Coronary artery (tissue), 2 donors: ENCODE measurements around the gene USP17L19.
"Not testable (repeated sequence)": the region's sequence is repeated elsewhere in the genome, so short reads cannot be mapped to it uniquely, and the experiment has no call there.

Experiments used
- DNase-seq: peaks from one replicate; pipeline ENCODE4 v3.0.0-alpha.2; 2017; ENCODE audit warnings: low spot score
- H3K27ac ChIP-seq, 2 donors: fragments of 200-600 bp; sonication (generic); one replicate each; pipeline ENCODE4 v1.5.1; 2016 to 2019
- H3K4me3 ChIP-seq: fragments of 200-600 bp; sonication (generic); 2 replicates; pipeline ENCODE4 v1.5.1; 2016; ENCODE audit warnings: mild to moderate bottlenecking, moderate library complexity

Gene USP17L19

GRCh38 chr4:9253078-9253477 is at the start of gene USP17L19:
USP17L19 (plus strand) TSS chr4:9253378; CDS start chr4:9253378, 0 bp downstream.
- not testable (repeated sequence) for DNase-seq, H3K27ac ChIP-seq, H3K4me3 ChIP-seq

- H3K27ac ChIP-seq, H3K4me3 ChIP-seq, DNase-seq: not testable (repeated sequence)
These were observed 42.8 kb upstream of the USP17L19 start, which contains the start of gene USP17L10 for GRCh38 chr4:9210357-9210756. USP17L10 (plus strand) TSS chr4:9210657; CDS start chr4:9210657, 0 bp downstream.

GRCh38 chr4:9214701-9215100 is 38.5 kb upstream of the USP17L19 start:
- DNase-seq, H3K27ac ChIP-seq, H3K4me3 ChIP-seq: not testable (repeated sequence)

- not testable (repeated sequence) for H3K4me3 ChIP-seq, H3K27ac ChIP-seq, DNase-seq
These were observed 38.1 kb upstream of the USP17L19 start, which contains the start of gene USP17L11 for GRCh38 chr4:9215105-9215504. USP17L11 (plus strand) TSS chr4:9215405; CDS start chr4:9215405, 0 bp downstream.

GRCh38 chr4:9219852-9220251 is 33.3 kb upstream of the USP17L19 start, which contains the start of gene USP17L12:
USP17L12 (plus strand) TSS chr4:9220152; CDS start chr4:9220152, 0 bp downstream.
- not testable (repeated sequence) for H3K27ac ChIP-seq, H3K4me3 ChIP-seq, DNase-seq

GRCh38 chr4:9224596-9224995 is 28.6 kb upstream of the USP17L19 start, which contains the start of gene USP17L13:
USP17L13 (plus strand) TSS chr4:9224896; CDS start chr4:9224896, 0 bp downstream.
- H3K27ac ChIP-seq, DNase-seq, H3K4me3 ChIP-seq: not testable (repeated sequence)

- not testable (repeated sequence) for H3K4me3 ChIP-seq, DNase-seq, H3K27ac ChIP-seq
These were observed 22.9 kb upstream of the USP17L19 start for GRCh38 chr4:9230249-9230648.

GRCh38 chr4:9234085-9234484 is 19.1 kb upstream of the USP17L19 start, which contains the start of gene USP17L15:
USP17L15 (plus strand) TSS chr4:9234385; CDS start chr4:9234385, 0 bp downstream.
- not testable (repeated sequence) for H3K27ac ChIP-seq, DNase-seq, H3K4me3 ChIP-seq

GRCh38 chr4:9238461-9238860 is 14.7 kb upstream of the USP17L19 start:
- DNase-seq = peak; percentile 40

GRCh38 chr4:9243579-9243978 is 9.6 kb upstream of the USP17L19 start, which contains the start of gene USP17L17:
USP17L17 (plus strand) TSS chr4:9243879; CDS start chr4:9243879, 0 bp downstream.
- not testable (repeated sequence) for H3K4me3 ChIP-seq, DNase-seq, H3K27ac ChIP-seq

More at GRCh38 chr4:9238461-9238860, 14.7 kb upstream of the USP17L19 start:
- not testable (repeated sequence) for H3K27ac ChIP-seq, H3K4me3 ChIP-seq

GRCh38 chr4:9247953-9248680 is 5.1 kb upstream of the USP17L19 start, which contains the start of gene USP17L18:
USP17L18 (plus strand) TSS chr4:9248630; CDS start chr4:9248630, 0 bp downstream.
- DNase-seq = peak; percentile 41
- H3K27ac ChIP-seq = not testable (repeated sequence)

GRCh38 chr4:9257824-9258223 is 4.6 kb downstream of the USP17L19 start, which contains the start of gene USP17L20:
USP17L20 (plus strand) TSS chr4:9258124; CDS start chr4:9258124, 0 bp downstream.
- H3K4me3 ChIP-seq, DNase-seq, H3K27ac ChIP-seq: not testable (repeated sequence)

More at GRCh38 chr4:9247953-9248680, 5.1 kb upstream of the USP17L19 start, which contains the start of gene USP17L18:
- H3K4me3 ChIP-seq = not testable (repeated sequence)

- DNase-seq, H3K27ac ChIP-seq, H3K4me3 ChIP-seq: not testable (repeated sequence)
These were observed 9.4 kb downstream of the USP17L19 start, which contains the start of gene USP17L21 for GRCh38 chr4:9262572-9262971. USP17L21 (plus strand) TSS chr4:9262872; CDS start chr4:9262872, 0 bp downstream.

GRCh38 chr4:9267319-9267718 is 14.1 kb downstream of the USP17L19 start, which contains the start of gene USP17L22:
USP17L22 (plus strand) TSS chr4:9267619; CDS start chr4:9267619, 0 bp downstream.
- not testable (repeated sequence) for H3K27ac ChIP-seq

GRCh38 chr4:9271719-9272118 is 18.5 kb downstream of the USP17L19 start:
- DNase-seq, H3K27ac ChIP-seq, H3K4me3 ChIP-seq: not testable (repeated sequence)

More at GRCh38 chr4:9267319-9267718, 14.1 kb downstream of the USP17L19 start, which contains the start of gene USP17L22:
- DNase-seq, H3K4me3 ChIP-seq: not testable (repeated sequence)
